ENCODE results near the gene GBX2. TPM values are rescaled to one million over a fixed set of nuclear protein-coding genes. Genes with fewer than 3 reads are reported as not detected.
A peak's percentile ranks its signal among the peaks of the same experiment; 100 is the strongest.

GBX2 gene
- total RNA-seq, 1 experiment from 2014 or later: 0.31 TPM

- H3K4me2 ChIP-seq (ENCODE audit: insufficient read depth, insufficient read length, low read length): peak overlapping the region; percentile 62
- peaks cover 30% of the 10 kb centered on the region for H3K23me2 ChIP-seq (ENCODE audit: insufficient read length, low read depth, low read length, poor library complexity, severe bottlenecking)
- H2BK15ac ChIP-seq (ENCODE audit: low read depth, low read length): no peak overlapping the region
- H2BK12ac ChIP-seq (ENCODE audit: insufficient read length, low read depth, low read length): no peak overlapping the region
- no peaks in the 10 kb centered on the region for H3K9me3 ChIP-seq (ENCODE audit: control insufficient read depth, low read depth, low read length)
- Mint-ChIP-seq H3K27ac (no peak overlapping the region), H3K9me3 (peaks cover 3 to 19% of the 10 kb centered on the region in 2 experiments; a peak in 3 of 5 replicates), H3K4me1 (peaks cover 50 to 55% of the 10 kb centered on the region in 2 experiments), H3K36me3 (ENCODE audit: insufficient read depth in 1 of 3, low read depth in 3 of 3) (peaks cover 0 to 3% (median 0%) of the 10 kb centered on the region in 3 experiments; a peak in 2 of 7 replicates), H3K4me3 (peak overlapping the region; percentile 5 to 67; a peak in 3 of 5 replicates), H3K27me3 (ENCODE audit: low read depth) (peaks cover 94% of the 10 kb centered on the region)
- peak; percentile 56 for DNase-seq
- H2BK20ac ChIP-seq (ENCODE audit: low read depth, low read length, poor library complexity, severe bottlenecking): no peak overlapping the region
- no peak overlapping the region for H3T11ph ChIP-seq (ENCODE audit: low read length)
- H3K4ac ChIP-seq (ENCODE audit: low read depth, low read length): no peak overlapping the region
- H3K9ac ChIP-seq (ENCODE audit: extremely low read depth, insufficient read length, low read length): no peak overlapping the region
- no peak overlapping the region for H4K5ac ChIP-seq (ENCODE audit: insufficient read length, low read depth, low read length)
- no peak overlapping the region for H4K91ac ChIP-seq (ENCODE audit: insufficient read length, low read depth, low read length)
- H4K8ac ChIP-seq (replicated peaks; ENCODE audit: insufficient read length, low read depth, low read length): no peak overlapping the region
- WGBS (ENCODE audit: extremely low coverage, insufficient read length, low lambda C conversion rate): no CpG with 5 or more reads among the region's 27 CpGs
- H2BK120ac ChIP-seq (ENCODE audit: low read depth, low read length, poor library complexity, severe bottlenecking): no peak overlapping the region
- H3K4me1 ChIP-seq (ENCODE audit: insufficient read depth, low read length): peaks cover 19% of the 10 kb centered on the region
- no peak overlapping the region for H2AK5ac ChIP-seq (ENCODE audit: insufficient read length, low read length)
- no peaks in the 10 kb centered on the region for H3K79me1 ChIP-seq (ENCODE audit: insufficient read depth, low read depth, low read length, poor library complexity, severe bottlenecking)
- H2BK5ac ChIP-seq (ENCODE audit: insufficient read length, low read length): no peak overlapping the region
- no peak overlapping the region for H3K18ac ChIP-seq (ENCODE audit: insufficient read length, low read depth, low read length)
- no peaks in the 10 kb centered on the region for H3K79me2 ChIP-seq (ENCODE audit: insufficient read depth, low read length)
- H2AFZ ChIP-seq (ENCODE audit: low read length): no peak overlapping the region
- no peaks in the 10 kb centered on the region for H4K20me1 ChIP-seq (ENCODE audit: control insufficient read depth, insufficient read depth, insufficient read length)
- H3K27ac ChIP-seq (ENCODE audit: insufficient read length, low read depth, low read length): no peak overlapping the region
- H3K27me3 ChIP-seq (ENCODE audit: insufficient read depth, low read length): peaks cover 89% of the 10 kb centered on the region
- TF ChIP-seq CTCF (conservative IDR thresholded peaks at IDR 0.05): no peak
- H3K14ac ChIP-seq (ENCODE audit: insufficient read depth, low read length): no peak overlapping the region
- no peak overlapping the region for H3K23ac ChIP-seq (ENCODE audit: insufficient read length, low read depth, low read length)
- no peak overlapping the region for H3K56ac ChIP-seq (ENCODE audit: insufficient read length, low read depth, low read length)
Observed at GRCh38 chr2:236171181-236171679, 3.0 kb upstream of the GBX2 start.
